Left lung (tissue), 10 donors: ENCODE data around the gene SLC9A3. TPM values are rescaled to one million over a fixed set of nuclear protein-coding genes. Genes with fewer than 3 reads are reported as not detected.

Source experiments
- ATAC-seq: fragments of 200-7000 bp; cut with Tn5 transposase; one replicate; pipeline ENCODE4 v1.9.1; 2020; ENCODE audit warnings: moderate library complexity
- DNase-seq, 4 donors: peaks; one replicate each; pipeline ENCODE4 v3.0.0-alpha.2; 2013 to 2020
- H3K27ac ChIP-seq, 2 donors: fragments of 200-600 bp; sonication (generic) in 1 of 2; one replicate each; pipeline versions ENCODE4 v1.5.0 to v1.8.0; 2020 to 2021
- H3K27me3 ChIP-seq, 2 donors: fragments of 200-600 bp; sonication (generic) in 1 of 2; one replicate each; pipeline versions ENCODE4 v1.5.0 to v1.8.0; 2020 to 2021
- H3K36me3 ChIP-seq, 2 donors: fragments of 200-600 bp; sonication (generic) in 1 of 2; one replicate each; pipeline versions ENCODE4 v1.5.0 to v1.8.0; 2020 to 2021
- H3K4me1 ChIP-seq, 2 donors: fragments of 200-600 bp; one replicate each; pipeline ENCODE4 v1.8.0; 2021
- H3K4me3 ChIP-seq, 2 donors: fragments of 200-600 bp; sonication (generic) in 1 of 2; one replicate each; pipeline versions ENCODE4 v1.5.0 to v1.8.0; 2020 to 2021; ENCODE audit warnings: mild to moderate bottlenecking in 1 of 2
- H3K9me3 ChIP-seq, 2 donors: fragments of 200-600 bp; sonication (generic) in 1 of 2; one replicate each; pipeline versions ENCODE4 v1.5.0 to v1.8.0; 2020 to 2021
- CTCF ChIP-seq, 2 donors: fragments of 200-600 bp; sonication (generic) in 1 of 2; IDR thresholded peaks; one replicate each; pipeline versions ENCODE4 v1.5.0 to v1.8.0; 2021; ENCODE audit warnings: antibody characterized with exemption in 2 of 2
- intact Hi-C, 2 donors: fragments of 100-400 bp; cut with DNase I; formaldehyde crosslinking; loops; one replicate each; pipeline versions ENCODE4 v1.11.2 to v1.14.2; 2022
- polyA plus RNA-seq, 6 donors: library from polyadenylated mRNA; unstranded; fragments of 120-200 nt; gene quantifications; one replicate each; pipeline ENCODE4 v1.2.1, GENCODE V29; 2013; ENCODE audit not compliant: insufficient read length in 6 of 6
- total RNA-seq, 2 donors: library from RNA; stranded (reverse); fragmentation: NEBNext Ultra II Directional; extraction: Animal tissue kit (Norgen Biotek cat#: 25700); gene quantifications; one replicate each; pipeline ENCODE4 v1.2.1, GENCODE V29; 2021
- donor health status: DM: no; HTN: yes; CAD: no.
- donor health status: DM: no; HTN: no; CAD: no.

SLC9A3 gene
- total and polyA plus RNA-seq, 8 donors: 0.99 to 4.3 (median 2.9) TPM

GRCh38 chr5:548256-548655, 24.0 kb upstream of the SLC9A3 start:
- Histone ChIP-seq H3K4me1 (peaks cover 0 to 13% of the 10 kb centered on the region in 2 donors), H3K27me3 (peaks cover 0 to 65% of the 10 kb centered on the region in 2 donors), H3K36me3 (no peaks in the 10 kb centered on the region), H3K27ac (no peak overlapping the region), H3K4me3 (no peak overlapping the region), H3K9me3 (no peaks in the 10 kb centered on the region)
- ATAC-seq: peak; percentile 50
- no peak for TF ChIP-seq CTCF (IDR thresholded peaks at IDR 0.05)
- intact Hi-C loops: no loop called here
- peak in 2 of 4 donors; percentile 49 to 50 for DNase-seq

GRCh38 chr5:547086-547924, 23.1 kb upstream of the SLC9A3 start:
- no peak overlapping the region for H3K27ac ChIP-seq
- intact Hi-C loops: no loop called here

GRCh38 chr5:546376-546908, 22.2 kb upstream of the SLC9A3 start:
- ATAC-seq (no peak), DNase-seq (no peak)
- Histone ChIP-seq H3K9me3 (no peaks in the 10 kb centered on the region), H3K27ac (no peak overlapping the region), H3K27me3 (peaks cover 0 to 75% of the 10 kb centered on the region in 2 donors), H3K4me1 (peaks cover 0 to 13% of the 10 kb centered on the region in 2 donors), H3K36me3 (no peaks in the 10 kb centered on the region), H3K4me3 (no peak overlapping the region)
- intact Hi-C loops: no loop called here
- TF ChIP-seq CTCF (IDR thresholded peaks at IDR 0.05): no peak

More at GRCh38 chr5:547086-547924, 23.1 kb upstream of the SLC9A3 start:
- no peak for TF ChIP-seq CTCF (IDR thresholded peaks at IDR 0.05)
- Histone ChIP-seq H3K4me1 (peaks cover 0 to 13% of the 10 kb centered on the region in 2 donors), H3K4me3 (no peak overlapping the region), H3K9me3 (no peaks in the 10 kb centered on the region), H3K27me3 (peaks cover 0 to 72% of the 10 kb centered on the region in 2 donors), H3K36me3 (no peaks in the 10 kb centered on the region)
- peak in 2 of 4 donors; percentile 22 to 69 for DNase-seq
- ATAC-seq: no peak

- H3K4me3 ChIP-seq: no peak overlapping the region
- ATAC-seq: no peak
- H3K9me3 ChIP-seq: no peaks in the 10 kb centered on the region
- no peak overlapping the region for H3K27ac ChIP-seq
- H3K4me1 ChIP-seq: peaks cover 0 to 13% of the 10 kb centered on the region in 2 donors
- intact Hi-C loops: no loop called here
- peak in 2 of 4 donors; percentile 25 to 64 for DNase-seq
- TF ChIP-seq CTCF (IDR thresholded peaks at IDR 0.05): no peak
- peaks cover 0 to 75% of the 10 kb centered on the region in 2 donors for H3K27me3 ChIP-seq
- no peaks in the 10 kb centered on the region for H3K36me3 ChIP-seq
Observed at GRCh38 chr5:545641-546375, 21.6 kb upstream of the SLC9A3 start.
